ENCODE measurements around the gene TEX14. TPM values are rescaled to one million over a fixed set of nuclear protein-coding genes. Genes with fewer than 3 reads are reported as not detected.

Gene TEX14
- total and polyA plus RNA-seq, 7 donors, result 0.09 to 0.36 (median 0.28) TPM; not detected in 2

- intact Hi-C loops (cut with DNase I), result no loop called here
- no peaks in the 10 kb centered on the region for H3K27me3 ChIP-seq
- H3K27ac ChIP-seq, result peak overlapping the region in 2 of 4 donors; percentile 9 to 34
- H3K4me1 ChIP-seq, result peaks cover 0 to 14% (median 8%) of the 10 kb centered on the region in 4 donors
- H3K9me3 ChIP-seq, result no peaks in the 10 kb centered on the region
- WGBS, 2 donors, result 51 to 57% methylated on average over 3 of the region's 3 CpGs
- no peak for DNase-seq
- TF ChIP-seq POLR2AphosphoS5 (IDR thresholded peaks at IDR 0.05), result no peak
- no peak for TF ChIP-seq CTCF (IDR thresholded peaks at IDR 0.05)
- TF ChIP-seq EP300 (IDR thresholded peaks at IDR 0.05), result no peak
- no peak for TF ChIP-seq POLR2A (IDR thresholded peaks at IDR 0.05)
- H3K4me3 ChIP-seq, result no peak overlapping the region
- no peaks in the 10 kb centered on the region for H3K36me3 ChIP-seq
Measured at GRCh38 chr17:58528443-58528842, 163.4 kb downstream of the TEX14 start.

- intact Hi-C loops (cut with DNase I), result no loop called here
- Histone ChIP-seq H3K4me3 (no peak overlapping the region), H3K27ac (no peak overlapping the region), H3K27me3 (no peaks in the 10 kb centered on the region), H3K36me3 (no peaks in the 10 kb centered on the region), H3K4me1 (peaks cover 0 to 14% (median 8%) of the 10 kb centered on the region in 4 donors), H3K9me3 (no peaks in the 10 kb centered on the region)
- 70 to 71% methylated on average over 3 of the region's 3 CpGs for WGBS, 2 donors
- no peak for DNase-seq
- TF ChIP-seq POLR2A (IDR thresholded peaks at IDR 0.05), result no peak
- no peak for TF ChIP-seq EP300 (IDR thresholded peaks at IDR 0.05)
Measured at GRCh38 chr17:58527949-58528348, 163.9 kb downstream of the TEX14 start.

- Histone ChIP-seq H3K9me3 (no peaks in the 10 kb centered on the region), H3K36me3 (no peaks in the 10 kb centered on the region), H3K4me1 (peaks cover 0 to 10% (median 4%) of the 10 kb centered on the region in 4 donors), H3K27ac (no peak overlapping the region), H3K27me3 (no peaks in the 10 kb centered on the region), H3K4me3 (no peak overlapping the region)
- DNase-seq, result no peak
- no peak for TF ChIP-seq POLR2AphosphoS5 (IDR thresholded peaks at IDR 0.05)
- no peak for TF ChIP-seq EP300 (IDR thresholded peaks at IDR 0.05)
- TF ChIP-seq CTCF (IDR thresholded peaks at IDR 0.05), result no peak
- no peak for TF ChIP-seq POLR2A (IDR thresholded peaks at IDR 0.05)
- 80 to 82% methylated on average over 2 of the region's 2 CpGs for WGBS, 2 donors
- intact Hi-C loops (cut with DNase I), result no loop called here
Measured at GRCh38 chr17:58527306-58527705, 164.5 kb downstream of the TEX14 start.

- WGBS, 2 donors, result 64% methylated on average over 3 of the region's 3 CpGs
- H3K4me3 ChIP-seq, result no peak overlapping the region
- DNase-seq, result peak; percentile 76
- no peaks in the 10 kb centered on the region for H3K27me3 ChIP-seq
- TF ChIP-seq POLR2A (IDR thresholded peaks at IDR 0.05) (no peak), EP300 (IDR thresholded peaks at IDR 0.05) (peak in 1 of 4 donors; percentile 3), CTCF (IDR thresholded peaks at IDR 0.05) (no peak), POLR2AphosphoS5 (IDR thresholded peaks at IDR 0.05) (peak in 1 of 4 donors; percentile 19)
- H3K4me1 ChIP-seq, result no peaks in the 10 kb centered on the region
- peak overlapping the region; percentile 45 to 59 (median 52) for H3K27ac ChIP-seq
- no peaks in the 10 kb centered on the region for H3K36me3 ChIP-seq
- intact Hi-C loops (cut with DNase I), result no loop called here
- no peaks in the 10 kb centered on the region for H3K9me3 ChIP-seq
Measured at GRCh38 chr17:58525239-58525638, 166.6 kb downstream of the TEX14 start.

GRCh38 chr17:58521680-58522079 is 170.2 kb downstream of the TEX14 start:
- H3K9me3 ChIP-seq, result no peaks in the 10 kb centered on the region
- DNase-seq, result no peak
- no peaks in the 10 kb centered on the region for H3K36me3 ChIP-seq
- no peak overlapping the region for H3K4me3 ChIP-seq
- intact Hi-C loops (cut with DNase I), result no loop called here
- whole genome bisulfite sequencing, 2 donors, result 95% methylated on average over 10 of the region's 10 CpGs
- H3K27ac ChIP-seq, result no peak overlapping the region
- TF ChIP-seq POLR2A (IDR thresholded peaks at IDR 0.05), result no peak
- TF ChIP-seq EP300 (IDR thresholded peaks at IDR 0.05), result no peak
- TF ChIP-seq POLR2AphosphoS5 (IDR thresholded peaks at IDR 0.05), result no peak
- no peak for TF ChIP-seq CTCF (IDR thresholded peaks at IDR 0.05)
- H3K4me1 ChIP-seq, result peaks cover 0 to 22% (median 19%) of the 10 kb centered on the region in 4 donors
- H3K27me3 ChIP-seq, result no peaks in the 10 kb centered on the region
